SH-SY5Y (cell line): ENCODE results near the gene WWOX.

Source experiments
- GATA2 ChIP-seq: IDR thresholded peaks from 2 replicates; pipeline ENCODE4 v1.6.1; 2011; ENCODE audit warnings: mild to moderate bottlenecking, low read depth, low read length
- GATA3 ChIP-seq: IDR thresholded peaks from 2 replicates; pipeline ENCODE4 v1.6.1; 2011; ENCODE audit warnings: low read depth, mild to moderate bottlenecking, low read length, moderate library complexity

DNA sequence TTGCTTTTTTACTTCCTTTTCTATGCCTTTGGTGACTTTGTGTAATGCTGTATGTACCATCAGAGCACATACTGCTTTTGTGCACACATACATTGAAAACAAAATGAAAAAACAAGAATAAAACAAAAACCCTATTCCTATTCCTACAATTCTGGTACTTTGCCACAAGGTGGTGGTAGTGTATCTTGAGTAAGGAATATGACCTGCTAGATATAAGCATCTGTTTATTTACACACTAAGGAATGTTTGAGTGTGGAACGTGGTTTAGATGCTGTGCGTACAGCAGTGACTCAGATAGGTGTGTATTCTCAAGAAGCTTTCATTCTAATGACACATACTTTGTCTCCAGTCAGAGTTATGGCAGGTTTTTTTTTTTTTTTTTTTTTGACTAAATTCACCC lies 606.2 kb downstream of the WWOX start:
- TF ChIP-seq GATA3 (no peak), GATA2 (no peak)
